Measurements from ENCODE around the gene KMO.

DNA sequence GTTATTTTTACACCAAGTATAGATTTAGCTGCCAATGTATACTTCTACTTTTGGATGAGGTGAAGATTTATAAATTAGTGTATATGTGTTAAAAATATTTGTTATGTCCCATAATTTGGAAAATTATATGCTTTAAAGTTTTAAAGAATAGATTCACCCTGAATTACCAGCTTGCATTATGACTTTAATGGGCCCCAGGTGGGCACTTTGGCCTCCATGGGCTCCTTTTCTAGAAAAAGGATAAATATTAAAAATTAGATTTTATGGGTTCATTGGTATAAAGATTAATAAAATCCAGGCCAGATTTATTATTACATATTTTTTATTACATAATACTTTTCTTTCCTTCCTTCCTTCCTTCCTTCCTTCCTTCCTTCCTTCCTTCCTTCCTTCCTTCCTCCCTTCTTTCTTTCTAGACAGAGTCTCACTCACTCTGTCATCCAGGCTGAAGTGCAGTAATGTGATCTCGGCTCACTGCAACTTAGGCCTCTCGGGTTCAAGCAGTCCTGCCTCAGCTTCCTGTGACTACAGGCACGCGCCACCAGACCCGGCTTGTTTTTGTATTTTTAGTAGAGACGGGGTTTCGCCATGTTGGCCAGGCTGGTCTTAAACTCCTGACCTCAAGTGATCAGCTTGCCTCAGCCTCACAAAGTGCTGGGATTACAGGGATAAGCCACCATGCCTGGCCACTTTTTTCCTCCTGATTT lies 21.9 kb downstream of the KMO start:
- TF ChIP-seq EZH2 (IDR thresholded peaks at IDR 0.05; ENCODE audit: insufficient read depth, poor library complexity, severe bottlenecking): no peak
- no peak for TF ChIP-seq EZH2phosphoT487 (IDR thresholded peaks at IDR 0.05; ENCODE audit: insufficient read depth, low read depth)
